HepG2 (cell line): ENCODE results near the gene CNTN2. TPM values are rescaled to one million over a fixed set of nuclear protein-coding genes. Genes with fewer than 3 reads are reported as not detected.

Experiments
- ATAC-seq: fragments of 200-7000 bp; cut with Tn5 transposase; 3 replicates; pipeline ENCODE4 v1.9.1; 2020; ENCODE audit warnings: mild to moderate bottlenecking, moderate library complexity
- BruUV-seq: library from RNA; stranded (reverse); fragments of 400-500 nt; replicated peaks from 2 replicates; lab custom pipeline; 2021; lab: Mats Ljungman, UMichigan
- CTCF ChIA-PET: fragments of 300-600 bp; formaldehyde crosslinking; extraction: SDS; loops from one replicate; lab custom pipeline; 2021; ENCODE audit warnings: low total read pairs, inconsistent platforms, low intra/inter-chr PET ratio; lab: Yijun Ruan, JAX
- POLR2A ChIA-PET: fragments of 350-600 bp; sonication (Branson Sonifier 250); formaldehyde crosslinking; loops from one replicate; lab custom pipeline; 2020; ENCODE audit warnings: antibody characterized with exemption, inconsistent platforms; lab: Yijun Ruan, JAX
- DNase-seq: peaks from one replicate; pipeline ENCODE4 v3.0.0-alpha.2; 2015; ENCODE audit warnings: low spot score
- FAIRE-seq: peaks from 3 replicates; lab custom pipeline; 2011; peaks lifted over from hg19 to GRCh38; lab: Jason Lieb, UNC
- H2AFZ ChIP-seq: one replicate; pipeline ENCODE4 v1.6.1; 2011; ENCODE audit warnings: low read length, inconsistent platforms
- H3K27ac ChIP-seq: fragments of 300-600 bp; 3 replicates; pipeline ENCODE4 v1.8.0; 2011; ENCODE audit warnings: mixed run types, mild to moderate bottlenecking, mixed read lengths, low read length, inconsistent platforms; ENCODE audit not compliant: insufficient read depth; ENCODE audit errors: extremely low read length
- H3K27me3 ChIP-seq, 2 experiments: fragments of 200-600 bp in 1 of 2; 2 replicates in 1 of 2; 3 replicates in 1 of 2; pipeline versions ENCODE4 v1.6.0 to v1.8.0; 2011; ENCODE audit warnings: low read length in 2 of 2, mild to moderate bottlenecking in 2 of 2, moderate library complexity in 2 of 2, inconsistent platforms in 1 of 2; ENCODE audit not compliant: insufficient read depth in 2 of 2, control insufficient read depth in 1 of 2
- H3K36me3 ChIP-seq, 2 experiments: fragments of 200-600 bp in 1 of 2; replicated peaks in 1 of 2; 2 replicates in 1 of 2; 3 replicates in 1 of 2; pipeline versions ENCODE4 v1.5.1 to v1.8.0; 2011; ENCODE audit warnings: low read length in 2 of 2, inconsistent platforms in 1 of 2; ENCODE audit not compliant: insufficient read depth in 2 of 2, control insufficient read depth in 1 of 2
- H3K4me1 ChIP-seq: 2 replicates; pipeline ENCODE4 v1.5.1; 2012; ENCODE audit warnings: low read length, inconsistent platforms; ENCODE audit not compliant: insufficient read depth
- H3K4me2 ChIP-seq: 2 replicates; pipeline ENCODE4 v1.6.0; 2011; ENCODE audit warnings: low read depth, low read length, inconsistent platforms
- H3K4me3 ChIP-seq, 3 experiments: fragments of 200-600 bp in 1 of 3; sonication (generic), shearing (Covaris generic) in 1 of 3; replicated peaks in 1 of 3; 2 replicates each; pipeline ENCODE4 v1.5.1; 2011 to 2016; ENCODE audit warnings: low read length in 3 of 3, inconsistent platforms in 2 of 3, low read depth in 2 of 3, mild to moderate bottlenecking in 2 of 3, control low read depth in 1 of 3, mixed read lengths in 1 of 3; ENCODE audit not compliant: insufficient read depth in 1 of 3
- H3K79me2 ChIP-seq: one replicate; pipeline ENCODE4 v1.6.1; 2011; ENCODE audit warnings: low read length, inconsistent platforms; ENCODE audit not compliant: insufficient read depth
- H3K9ac ChIP-seq: 2 replicates; pipeline ENCODE4 v1.6.0; 2011; ENCODE audit warnings: mild to moderate bottlenecking, low read depth, low read length, inconsistent platforms; ENCODE audit not compliant: insufficient read depth
- H3K9me3 ChIP-seq: 2 replicates; pipeline ENCODE4 v1.5.1; 2012; ENCODE audit warnings: mild to moderate bottlenecking, low read length
- H4K20me1 ChIP-seq: 2 replicates; pipeline ENCODE4 v1.6.0; 2011; ENCODE audit warnings: inconsistent platforms, mild to moderate bottlenecking, low read length, moderate library complexity; ENCODE audit not compliant: insufficient read depth
- ELF3 ChIP-seq: IDR thresholded peaks from 2 replicates; pipeline ENCODE4 v1.6.1; 2016; ENCODE audit warnings: missing genetic modification reagents, missing compliant biosample characterization
- FOXK2 ChIP-seq: fragments of 450-650 bp; IDR thresholded peaks from 2 replicates; pipeline ENCODE4 v1.6.1; 2016
- GZF1 ChIP-seq: sonication (generic); formaldehyde crosslinking; IDR thresholded peaks from 2 replicates; pipeline ENCODE4 v1.5.1; 2020; ENCODE audit warnings: mild to moderate bottlenecking, missing genetic modification reagents
- HNF4G ChIP-seq, 2 experiments: sonication (generic) in 1 of 2; formaldehyde crosslinking in 1 of 2; IDR thresholded peaks; 2 replicates each; pipeline versions ENCODE4 v1.4.0 to v1.6.1; 2011 to 2020; ENCODE audit warnings: borderline replicate concordance in 2 of 2, low read depth in 2 of 2, mild to moderate bottlenecking in 2 of 2, low read length in 1 of 2, missing genetic modification reagents in 1 of 2, moderate library complexity in 1 of 2
- NCOA1 ChIP-seq: sonication (generic); formaldehyde crosslinking; IDR thresholded peaks from 2 replicates; pipeline ENCODE4 v1.9.0; 2021; ENCODE audit warnings: missing genetic modification reagents
- PPARG ChIP-seq: conservative IDR thresholded peaks from 2 replicates; pipeline ENCODE4 v1.6.1; 2016; ENCODE audit warnings: missing biosample characterization, missing genetic modification reagents
- ZFP37 ChIP-seq: sonication (generic); formaldehyde crosslinking; IDR thresholded peaks from 2 replicates; pipeline ENCODE4 v1.4.0; 2020; ENCODE audit warnings: missing genetic modification reagents, borderline replicate concordance
- ZIK1 ChIP-seq: sonication (generic); formaldehyde crosslinking; IDR thresholded peaks from 2 replicates; pipeline ENCODE4 v1.5.0; 2020; ENCODE audit warnings: mild to moderate bottlenecking, low read depth, missing genetic modification reagents, borderline replicate concordance
- ZNF530 ChIP-seq: sonication (generic); formaldehyde crosslinking; IDR thresholded peaks from 2 replicates; pipeline ENCODE4 v1.5.0; 2020; ENCODE audit warnings: low read depth, mild to moderate bottlenecking, missing genetic modification reagents
- ZNF790 ChIP-seq: sonication (generic); formaldehyde crosslinking; IDR thresholded peaks from 2 replicates; pipeline ENCODE4 v1.8.0; 2022; ENCODE audit warnings: missing genetic modification reagents, mild to moderate bottlenecking, borderline replicate concordance
- ZNF891 ChIP-seq: sonication (generic); formaldehyde crosslinking; IDR thresholded peaks from 2 replicates; pipeline ENCODE4 v1.5.0; 2020; ENCODE audit warnings: mild to moderate bottlenecking, missing genetic modification reagents
- WGBS: methylation state at CpG from one replicate; pipeline ENCODE4 v1.1.6; 2017; ENCODE audit warnings: low lambda C conversion rate; 5-methylcytosine and 5-hydroxymethylcytosine counted together
- in situ Hi-C: cut with HindIII; loops from 2 replicates; pipeline ENCODE4 v1.10.0; 2017; ENCODE audit warnings: low pct_unique_long_range_greater_than_20kb; ENCODE audit not compliant: extremely low pct_ligation_motif_present
- intact Hi-C: fragments of 100-400 bp; cut with micrococcal nuclease; formaldehyde crosslinking; loops from one replicate; pipeline ENCODE4 v1.10.0; 2022; ENCODE audit not compliant: unreplicated experiment
- polyA plus RNA-seq, 8 experiments: library from polyadenylated mRNA; depleted of rRNA in 3 of 8; stranded (reverse) in 7 of 8; unstranded in 1 of 8; fragments of >200 nt; fragmentation: Illumina TruSeq in 4 of 8; extraction: Trizol in 4 of 8; gene quantifications; 2 replicates each; pipeline versions ENCODE4 v1.2.1 to v1.2.3, GENCODE V29; 2011 to 2016; ENCODE audit warnings: low read depth in 4 of 8, missing spikeins in 1 of 8, mixed read lengths in 1 of 8; ENCODE audit not compliant: insufficient read depth in 1 of 8
- total RNA-seq, 5 experiments: library from RNA; depleted of rRNA; stranded (reverse); fragments of >200 nt; fragmentation: Illumina TruSeq; extraction: Trizol; gene quantifications; 2 replicates each; pipeline ENCODE4 v1.2.3, GENCODE V29; 2016; ENCODE audit warnings: low read depth in 1 of 5
- TF ChIP-seq, protein P1 (sequence below): sonication (generic); formaldehyde crosslinking; IDR thresholded peaks from 2 replicates; pipeline ENCODE4 v1.5.1; 2020; ENCODE audit warnings: missing genetic modification reagents, mild to moderate bottlenecking, borderline replicate concordance
- TF ChIP-seq, protein P2 (sequence below): IDR thresholded peaks from 2 replicates; pipeline ENCODE4 v1.4.0; 2020; ENCODE audit warnings: mild to moderate bottlenecking, missing genetic modification reagents

Gene CNTN2
- total and polyA plus RNA-seq, 2 of the 13 experiments (the other 11 are each of a cell fraction or from before 2014, with no cell fraction given): not detected

DNA sequence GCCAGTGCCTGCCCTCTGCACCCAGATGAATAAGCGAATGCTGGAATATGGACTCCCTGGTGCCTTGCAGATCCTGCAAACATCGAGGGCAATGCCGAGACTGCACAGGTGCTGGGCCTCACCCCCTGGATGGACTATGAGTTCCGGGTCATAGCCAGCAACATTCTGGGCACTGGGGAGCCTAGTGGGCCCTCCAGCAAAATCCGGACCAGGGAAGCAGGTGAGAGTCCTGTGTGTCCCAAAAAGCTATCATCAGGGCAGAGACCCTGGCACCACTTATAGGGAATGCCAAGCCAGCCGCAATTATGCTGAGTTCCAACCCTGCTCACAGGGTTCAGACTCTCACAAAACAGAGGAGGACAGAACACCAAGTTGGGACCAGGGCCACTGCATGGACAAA, 24.0 kb downstream of the CNTN2 start:
- no peak for DNase-seq
- Histone ChIP-seq H3K9ac (no peak overlapping the region), H3K9me3 (no peaks in the 10 kb centered on the region), H2AFZ (no peak overlapping the region), H4K20me1 (no peaks in the 10 kb centered on the region), H3K4me3 (no peak overlapping the region), H3K27me3 (peaks cover 0 to 19% of the 10 kb centered on the region in 2 experiments; a peak in 3 of 5 replicates), H3K27ac (no peak overlapping the region), H3K4me1 (no peaks in the 10 kb centered on the region), H3K36me3 (no peaks in the 10 kb centered on the region), H3K79me2 (no peaks in the 10 kb centered on the region), H3K4me2 (no peak overlapping the region)
- CTCF ChIA-PET: no interaction called here
- POLR2A ChIA-PET: no interaction called here
- intact Hi-C loops (no loop called here), in situ Hi-C loops (loop anchor here (10.0 kb wide), 1 partner anchor 188 kb away; no protein-coding TSS in a partner anchor)
- no TSS peak for BruUV-seq
- FAIRE-seq: no peak
- 35% methylated on average over 2 of the region's 6 CpGs for WGBS
- no peak for ATAC-seq
- TF ChIP-seq ZNF790 (CRISPR knock-in tag) (no peak), ZNF530 (CRISPR knock-in tag) (no peak), FOXK2 (no peak), ZIK1 (CRISPR knock-in tag) (no peak), ELF3 (CRISPR knock-in tag) (no peak), GZF1 (CRISPR knock-in tag) (no peak), ZNF891 (no peak)

DNA sequence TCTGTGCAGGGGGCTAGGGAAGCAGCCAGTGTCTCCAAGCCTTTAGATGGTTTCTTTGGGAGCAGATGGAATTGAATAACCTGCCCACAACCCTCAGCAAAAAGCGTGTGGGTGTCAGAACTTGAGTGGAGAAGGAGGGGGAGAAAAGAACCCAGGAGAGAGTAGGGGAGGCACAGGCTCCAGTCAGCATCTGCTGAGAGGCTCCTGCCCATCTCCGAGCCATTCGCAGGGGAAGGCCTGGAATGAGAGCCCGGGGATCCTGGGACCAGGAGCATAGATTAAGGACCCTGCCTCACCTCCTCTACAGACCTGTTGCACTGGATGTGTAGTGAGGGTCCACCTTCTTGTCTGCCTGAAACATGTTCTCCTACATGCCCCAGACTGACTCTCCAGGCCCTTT, 25.0 kb downstream of the CNTN2 start:
- Histone ChIP-seq H3K4me3 (no peak overlapping the region), H3K9me3 (no peaks in the 10 kb centered on the region), H4K20me1 (no peaks in the 10 kb centered on the region), H3K36me3 (no peaks in the 10 kb centered on the region), H3K4me1 (no peaks in the 10 kb centered on the region), H2AFZ (no peak overlapping the region), H3K4me2 (no peak overlapping the region), H3K27me3 (peaks cover 0 to 26% of the 10 kb centered on the region in 2 experiments; a peak in 3 of 5 replicates), H3K27ac (no peak overlapping the region), H3K9ac (no peak overlapping the region), H3K79me2 (no peaks in the 10 kb centered on the region)
- DNase-seq (no peak), FAIRE-seq (no peak), ATAC-seq (no peak)
- POLR2A ChIA-PET: no interaction called here
- intact Hi-C loops: no loop called here
- CTCF ChIA-PET: no interaction called here
- no TSS peak for BruUV-seq
- in situ Hi-C loops: loop anchor here (10.0 kb wide), 1 partner anchor 187 kb away; no protein-coding TSS in a partner anchor
- 62% methylated on average over 4 of the region's 4 CpGs for WGBS
- no peak for TF ChIP-seq NCOA1 (CRISPR knock-in tag)
- TF ChIP-seq PPARG (CRISPR knock-in tag): no peak
- TF ChIP-seq, protein P1, sequence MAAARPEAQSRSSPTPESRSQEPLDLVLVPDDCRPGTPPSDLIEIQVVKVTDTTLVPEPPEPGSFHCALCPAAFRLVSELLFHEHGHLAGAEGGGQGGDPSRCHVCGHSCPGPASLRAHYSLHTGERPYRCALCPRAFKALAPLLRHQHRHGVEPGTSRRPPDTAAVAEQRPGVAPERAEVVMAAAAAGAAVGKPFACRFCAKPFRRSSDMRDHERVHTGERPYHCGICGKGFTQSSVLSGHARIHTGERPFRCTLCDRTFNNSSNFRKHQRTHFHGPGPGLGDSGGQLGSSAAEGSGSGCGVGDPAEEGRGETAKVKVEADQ (CRISPR knock-in tag): no peak
- TF ChIP-seq, protein P2, sequence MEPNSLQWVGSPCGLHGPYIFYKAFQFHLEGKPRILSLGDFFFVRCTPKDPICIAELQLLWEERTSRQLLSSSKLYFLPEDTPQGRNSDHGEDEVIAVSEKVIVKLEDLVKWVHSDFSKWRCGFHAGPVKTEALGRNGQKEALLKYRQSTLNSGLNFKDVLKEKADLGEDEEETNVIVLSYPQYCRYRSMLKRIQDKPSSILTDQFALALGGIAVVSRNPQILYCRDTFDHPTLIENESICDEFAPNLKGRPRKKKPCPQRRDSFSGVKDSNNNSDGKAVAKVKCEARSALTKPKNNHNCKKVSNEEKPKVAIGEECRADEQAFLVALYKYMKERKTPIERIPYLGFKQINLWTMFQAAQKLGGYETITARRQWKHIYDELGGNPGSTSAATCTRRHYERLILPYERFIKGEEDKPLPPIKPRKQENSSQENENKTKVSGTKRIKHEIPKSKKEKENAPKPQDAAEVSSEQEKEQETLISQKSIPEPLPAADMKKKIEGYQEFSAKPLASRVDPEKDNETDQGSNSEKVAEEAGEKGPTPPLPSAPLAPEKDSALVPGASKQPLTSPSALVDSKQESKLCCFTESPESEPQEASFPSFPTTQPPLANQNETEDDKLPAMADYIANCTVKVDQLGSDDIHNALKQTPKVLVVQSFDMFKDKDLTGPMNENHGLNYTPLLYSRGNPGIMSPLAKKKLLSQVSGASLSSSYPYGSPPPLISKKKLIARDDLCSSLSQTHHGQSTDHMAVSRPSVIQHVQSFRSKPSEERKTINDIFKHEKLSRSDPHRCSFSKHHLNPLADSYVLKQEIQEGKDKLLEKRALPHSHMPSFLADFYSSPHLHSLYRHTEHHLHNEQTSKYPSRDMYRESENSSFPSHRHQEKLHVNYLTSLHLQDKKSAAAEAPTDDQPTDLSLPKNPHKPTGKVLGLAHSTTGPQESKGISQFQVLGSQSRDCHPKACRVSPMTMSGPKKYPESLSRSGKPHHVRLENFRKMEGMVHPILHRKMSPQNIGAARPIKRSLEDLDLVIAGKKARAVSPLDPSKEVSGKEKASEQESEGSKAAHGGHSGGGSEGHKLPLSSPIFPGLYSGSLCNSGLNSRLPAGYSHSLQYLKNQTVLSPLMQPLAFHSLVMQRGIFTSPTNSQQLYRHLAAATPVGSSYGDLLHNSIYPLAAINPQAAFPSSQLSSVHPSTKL (CRISPR knock-in tag): no peak
- TF ChIP-seq ZFP37 (CRISPR knock-in tag): no peak
- TF ChIP-seq HNF4G (IDR thresholded peaks at IDR 0.05; ENCODE audit: borderline replicate concordance, low read depth, low read length): no peak
- TF ChIP-seq HNF4G (CRISPR knock-in tag; IDR thresholded peaks at IDR 0.05; ENCODE audit: borderline replicate concordance, low read depth): no peak
